Medulla oblongata (tissue), 1 donor: Measurements from ENCODE around the gene OGFOD1.

ENCODE experiments used
- DNase-seq: peaks from one replicate; pipeline ENCODE4 v3.0.0-alpha.2; 2015; ENCODE audit errors: extremely low spot score

OGFOD1 gene

GRCh38 chr16:56450986-56451752 is at the start of gene OGFOD1, which contains the start of gene NUDT21:
Gene OGFOD1 (plus strand): TSS chr16:56451554. CDS start chr16:56451613, 59 bp downstream.
Gene NUDT21 (minus strand): TSS chr16:56451332. CDS start chr16:56451202, 130 bp downstream.
- DNase-seq: peak; percentile 99

- DNase-seq: no peak
These were observed 45.2 kb upstream of the OGFOD1 start for GRCh38 chr16:56405977-56406672.

- DNase-seq: no peak
These were observed 42.8 kb upstream of the OGFOD1 start for GRCh38 chr16:56408379-56409098.

- DNase-seq: no peak
These were observed 42.2 kb upstream of the OGFOD1 start for GRCh38 chr16:56409195-56409594.

- no peak for DNase-seq
These were observed 40.2 kb upstream of the OGFOD1 start for GRCh38 chr16:56411123-56411522.

- DNase-seq: no peak
These were observed 39.7 kb upstream of the OGFOD1 start for GRCh38 chr16:56411624-56412023.

- DNase-seq: no peak
These were observed 38.0 kb upstream of the OGFOD1 start for GRCh38 chr16:56413381-56413780.

GRCh38 chr16:56414366-56414765 is 37.0 kb upstream of the OGFOD1 start:
- no peak for DNase-seq

- DNase-seq: no peak
These were observed 35.5 kb upstream of the OGFOD1 start for GRCh38 chr16:56415875-56416274.

GRCh38 chr16:56417138-56417537 is 34.2 kb upstream of the OGFOD1 start:
- DNase-seq: no peak

GRCh38 chr16:56419740-56420548 is 31.4 kb upstream of the OGFOD1 start:
- no peak for DNase-seq

- DNase-seq: no peak
These were observed 30.7 kb upstream of the OGFOD1 start for GRCh38 chr16:56420613-56421012.

- DNase-seq: no peak
These were observed 30.0 kb upstream of the OGFOD1 start for GRCh38 chr16:56421313-56421712.

- no peak for DNase-seq
These were observed 29.2 kb upstream of the OGFOD1 start for GRCh38 chr16:56421976-56422669.

- peak; percentile 33 for DNase-seq
These were observed 28.4 kb upstream of the OGFOD1 start for GRCh38 chr16:56422896-56423441.

GRCh38 chr16:56423584-56424403 is 27.6 kb upstream of the OGFOD1 start:
- DNase-seq: peak; percentile 34

GRCh38 chr16:56424404-56424764 is 27.0 kb upstream of the OGFOD1 start:
- DNase-seq: peak; percentile 33

GRCh38 chr16:56424791-56425438 is 26.4 kb upstream of the OGFOD1 start:
- DNase-seq: no peak

- peak; percentile 82 for DNase-seq
These were observed 25.9 kb upstream of the OGFOD1 start, which contains the start of gene AMFR for GRCh38 chr16:56425439-56425832. Gene AMFR (minus strand): TSS chr16:56425545. CDS start chr16:56425327, 218 bp downstream.
